ELF-1 (cell line): ENCODE data around the gene PTDSS2.

Experiments
- DNase-seq: peaks from one replicate; pipeline ENCODE4 v3.0.0-alpha.2; 2016; ENCODE audit warnings: low read depth, low spot score

PTDSS2 gene

GRCh38 chr11:490186-490929 is 40.3 kb downstream of the PTDSS2 start:
- DNase-seq, result no peak

GRCh38 chr11:490930-491260 is 40.8 kb downstream of the PTDSS2 start:
- DNase-seq, result no peak

DNA sequence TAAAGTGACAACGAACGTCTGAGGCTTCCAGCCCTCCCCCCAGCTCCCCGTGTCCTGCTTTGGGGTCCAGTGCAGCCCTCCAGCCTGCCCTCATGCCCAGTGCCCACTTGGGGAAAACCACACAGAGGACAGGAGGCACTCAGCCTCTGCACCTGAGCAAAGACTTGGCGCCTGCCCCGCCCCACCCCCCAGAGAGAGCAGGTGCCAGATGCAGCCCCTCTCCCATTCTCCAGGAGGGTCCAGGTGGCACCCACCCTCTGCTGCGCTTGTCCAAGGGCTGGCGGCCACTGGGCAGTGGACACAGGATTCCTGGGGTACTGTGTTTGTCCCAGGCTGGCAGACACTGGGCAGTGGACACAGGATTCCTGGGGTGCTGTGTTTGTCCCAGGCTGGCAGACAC is 41.3 kb downstream of the PTDSS2 start:
- no peak for DNase-seq

DNA sequence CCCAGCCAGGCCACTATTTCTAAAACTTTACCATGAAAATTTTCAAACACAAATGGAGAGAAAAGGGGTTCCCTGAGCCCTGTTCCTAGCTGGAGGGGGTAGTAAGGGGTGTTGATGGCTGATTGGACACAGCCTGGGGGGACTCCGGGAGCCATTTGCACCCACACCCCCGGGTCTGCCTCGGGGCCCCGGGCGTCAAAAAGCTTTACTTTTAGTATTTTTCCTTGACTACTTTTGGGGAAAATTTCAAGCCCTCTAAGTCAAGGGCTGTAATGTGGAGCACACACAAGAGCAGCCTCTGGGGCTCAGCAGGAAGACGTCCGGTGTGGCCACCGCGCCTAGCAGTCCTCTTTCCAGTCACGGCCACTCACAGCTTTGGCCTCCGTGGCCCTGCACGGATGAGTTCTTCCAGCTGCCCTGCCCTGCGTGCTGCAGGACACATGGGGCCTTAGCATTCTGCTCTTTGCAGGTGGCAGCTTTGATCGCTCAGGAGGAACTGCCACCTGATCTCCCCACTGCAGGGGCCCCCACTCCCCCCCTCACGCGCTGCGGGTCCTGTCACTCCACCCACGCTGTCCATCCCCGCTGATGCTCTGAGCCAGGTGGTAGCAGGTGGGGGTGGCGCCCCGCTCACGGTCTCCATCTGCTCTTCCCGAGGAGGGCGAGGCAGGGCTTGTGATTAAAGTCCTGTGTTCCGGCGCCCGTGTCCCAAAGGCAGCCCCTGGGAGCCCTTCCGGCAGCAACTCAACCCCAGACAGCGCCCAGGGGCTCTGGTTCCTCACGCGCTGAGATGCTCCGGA is 42.5 kb downstream of the PTDSS2 start:
- no peak for DNase-seq

DNA sequence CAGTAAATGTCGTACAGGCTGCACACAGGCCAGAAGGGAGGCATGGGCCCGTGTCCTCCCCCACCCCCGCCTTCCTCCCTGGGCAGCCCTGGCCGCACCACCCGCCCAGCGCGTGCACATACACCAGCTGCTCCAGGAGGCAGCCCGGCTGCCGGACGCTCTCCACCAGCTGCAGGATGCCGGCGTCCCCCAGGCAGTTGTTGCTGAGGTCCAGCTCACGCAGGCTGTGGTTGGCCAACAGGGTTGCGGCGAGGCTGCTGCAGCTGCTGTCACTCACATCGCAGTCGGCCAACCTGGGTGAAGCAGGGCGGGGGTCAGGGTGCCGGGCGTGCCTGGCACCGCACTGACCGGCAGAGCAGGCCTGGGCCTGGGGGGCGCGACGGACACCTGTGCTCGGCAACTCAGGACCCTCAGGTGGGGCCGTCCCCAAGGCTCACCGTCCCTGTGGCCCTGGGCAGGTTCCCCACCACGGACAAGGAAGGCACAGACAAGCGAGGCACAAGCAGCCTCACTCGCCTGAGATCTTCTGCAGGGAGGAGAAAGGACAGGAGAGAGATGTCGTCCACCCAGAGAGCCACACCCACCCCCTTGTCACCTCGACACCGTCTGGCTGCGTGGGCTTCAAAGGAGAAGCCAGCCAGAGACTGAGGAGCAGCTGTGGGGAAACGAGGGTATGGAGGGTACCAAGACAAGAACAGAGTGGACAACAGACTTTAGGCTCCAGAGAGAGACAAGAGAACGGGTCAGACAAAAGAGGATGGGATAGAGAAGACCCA is 44.9 kb downstream of the PTDSS2 start:
- no peak for DNase-seq

DNA sequence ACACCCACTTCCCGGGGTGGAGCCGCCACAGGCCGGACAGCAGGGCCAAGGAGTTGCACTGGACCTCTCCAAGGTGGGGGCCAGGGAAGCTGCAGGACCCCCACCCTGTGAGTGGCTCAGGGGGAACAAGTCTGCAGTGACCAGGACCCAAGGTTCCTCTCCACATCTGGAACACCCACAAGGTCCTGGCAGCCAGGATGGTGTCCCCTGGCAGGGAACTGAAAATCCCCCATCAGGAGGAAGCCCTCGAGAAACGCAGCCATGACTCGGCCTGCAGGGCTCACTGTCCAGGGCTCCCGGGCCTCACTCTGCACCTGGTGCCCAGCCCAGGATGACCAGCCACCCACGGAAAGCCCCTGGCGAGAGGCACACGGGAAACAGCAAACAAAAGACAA is 45.5 kb downstream of the PTDSS2 start:
- DNase-seq, result no peak

DNA sequence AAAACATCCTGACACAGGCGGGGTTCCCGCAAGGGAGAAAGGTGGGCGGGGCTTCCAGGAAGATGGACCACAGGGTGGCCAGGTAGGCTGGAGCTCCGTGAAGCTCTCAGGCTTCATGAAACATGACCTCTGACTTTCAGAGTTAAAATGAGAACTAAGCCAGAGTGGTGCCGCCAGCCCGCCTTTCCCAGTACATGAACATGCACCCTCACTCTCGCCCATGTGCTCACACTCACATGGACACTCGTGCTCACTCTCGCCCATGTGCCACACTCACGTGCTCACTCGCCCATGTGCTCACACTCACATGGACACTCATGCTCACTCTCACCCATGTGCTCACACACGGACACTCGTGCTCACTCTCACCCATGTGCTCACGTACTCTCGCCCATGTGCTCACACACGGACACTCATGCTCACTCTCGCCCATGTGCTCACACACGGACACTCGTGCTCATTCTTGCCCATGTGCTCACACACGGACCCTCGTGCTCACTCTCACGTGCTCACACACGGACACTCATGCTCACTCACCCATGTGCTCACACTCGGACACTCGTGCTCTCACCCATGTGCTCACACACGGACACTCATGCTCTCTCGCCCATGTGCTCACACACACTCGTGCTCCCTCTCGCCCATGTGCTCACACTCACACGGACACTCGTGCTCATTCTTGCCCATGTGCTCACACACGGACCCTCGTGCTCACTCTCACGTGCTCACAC is 46.9 kb downstream of the PTDSS2 start:
- no peak for DNase-seq

- DNase-seq, result no peak
Measured at GRCh38 chr11:497565-498296, 47.7 kb downstream of the PTDSS2 start.

DNA sequence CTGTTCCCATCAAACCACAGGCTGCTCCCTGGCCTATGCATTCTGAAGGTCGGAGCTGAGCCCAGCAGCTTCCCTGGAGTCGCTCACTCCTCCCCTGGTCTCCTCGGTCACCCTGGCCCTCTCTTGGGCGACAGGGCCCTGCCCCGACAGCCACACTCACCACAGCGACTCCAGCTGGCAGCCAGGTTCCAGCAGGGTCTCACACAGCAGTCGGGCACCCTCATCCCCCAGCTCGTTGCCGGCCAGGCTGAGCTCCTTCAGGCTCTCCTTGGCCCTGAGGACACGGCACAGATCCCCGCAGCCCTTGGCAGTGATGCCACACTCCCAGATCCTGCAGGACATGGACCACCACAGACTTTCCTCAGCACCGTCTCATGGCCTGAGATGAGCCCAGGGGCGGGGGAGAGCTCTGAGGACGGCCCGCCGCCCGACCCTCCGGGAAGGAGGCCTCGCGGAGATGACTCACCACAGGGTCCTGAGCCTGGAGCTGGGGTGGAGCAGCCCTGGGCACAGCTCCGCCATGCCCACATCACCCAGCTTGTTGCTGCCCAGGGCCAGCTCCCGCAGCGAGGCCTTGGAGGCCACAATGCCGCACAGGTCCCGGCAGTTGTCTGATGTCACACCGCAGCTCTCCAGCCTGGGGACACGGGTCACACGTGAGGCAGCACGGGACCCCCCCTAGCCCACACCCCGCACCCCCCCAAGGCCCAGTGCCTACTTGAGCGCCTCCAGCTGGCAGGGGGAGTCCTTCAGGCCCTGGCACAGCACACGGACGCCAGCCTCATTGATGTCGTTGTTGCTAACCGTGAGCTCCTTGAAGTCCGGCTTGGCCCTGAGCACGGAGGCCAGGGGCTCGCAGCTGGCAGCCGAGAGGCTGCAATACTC is 48.5 kb downstream of the PTDSS2 start:
- DNase-seq, result no peak

DNA sequence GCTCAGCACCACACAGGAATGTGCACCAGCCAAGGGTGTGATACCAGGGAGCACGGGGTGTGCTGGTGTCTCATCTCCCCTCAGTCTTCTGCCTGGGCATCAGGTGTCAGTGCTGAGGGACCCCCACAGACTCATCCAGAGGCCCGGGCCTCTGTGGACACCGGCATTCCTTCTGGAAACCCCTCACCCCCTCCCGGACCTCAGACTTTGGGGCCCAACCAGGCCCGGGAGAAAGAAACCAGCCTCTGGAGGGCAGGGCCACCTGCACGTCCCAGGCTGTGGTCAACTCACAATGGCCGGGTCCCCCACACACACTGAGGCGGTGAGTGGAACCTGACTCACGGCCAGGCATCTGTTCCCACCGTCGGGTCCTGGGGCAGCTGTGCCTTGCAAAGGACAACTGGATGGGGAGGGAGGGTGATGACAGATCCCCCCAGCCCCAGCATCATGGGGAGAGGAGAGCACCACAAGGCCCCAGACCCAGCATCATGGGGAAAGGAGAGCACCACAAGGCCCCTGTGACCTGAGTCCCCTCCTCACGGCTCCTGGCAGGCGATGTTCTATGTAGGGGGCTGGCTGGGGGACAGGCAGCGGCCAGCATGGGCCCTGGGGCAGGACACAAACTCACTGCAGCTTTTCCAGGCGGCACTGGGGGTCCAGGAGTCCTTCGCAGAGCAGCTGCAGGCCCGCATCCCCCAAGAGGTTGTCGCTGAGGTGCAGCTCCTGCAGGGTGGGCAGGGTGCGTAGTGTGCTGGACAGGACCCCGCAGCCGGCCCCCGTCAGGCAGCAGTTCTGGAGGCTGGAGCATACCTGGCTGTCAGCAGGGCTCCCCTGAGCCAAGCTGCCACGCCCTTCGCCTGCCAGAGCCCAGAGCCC is 49.4 kb downstream of the PTDSS2 start:
- DNase-seq, result no peak

- no peak for DNase-seq
Measured at GRCh38 chr11:501001-501682, 51.1 kb downstream of the PTDSS2 start.

- no peak for DNase-seq
Measured at GRCh38 chr11:501683-502287, 51.7 kb downstream of the PTDSS2 start.

- no peak for DNase-seq
Measured at GRCh38 chr11:502288-503178, 52.5 kb downstream of the PTDSS2 start.

DNA sequence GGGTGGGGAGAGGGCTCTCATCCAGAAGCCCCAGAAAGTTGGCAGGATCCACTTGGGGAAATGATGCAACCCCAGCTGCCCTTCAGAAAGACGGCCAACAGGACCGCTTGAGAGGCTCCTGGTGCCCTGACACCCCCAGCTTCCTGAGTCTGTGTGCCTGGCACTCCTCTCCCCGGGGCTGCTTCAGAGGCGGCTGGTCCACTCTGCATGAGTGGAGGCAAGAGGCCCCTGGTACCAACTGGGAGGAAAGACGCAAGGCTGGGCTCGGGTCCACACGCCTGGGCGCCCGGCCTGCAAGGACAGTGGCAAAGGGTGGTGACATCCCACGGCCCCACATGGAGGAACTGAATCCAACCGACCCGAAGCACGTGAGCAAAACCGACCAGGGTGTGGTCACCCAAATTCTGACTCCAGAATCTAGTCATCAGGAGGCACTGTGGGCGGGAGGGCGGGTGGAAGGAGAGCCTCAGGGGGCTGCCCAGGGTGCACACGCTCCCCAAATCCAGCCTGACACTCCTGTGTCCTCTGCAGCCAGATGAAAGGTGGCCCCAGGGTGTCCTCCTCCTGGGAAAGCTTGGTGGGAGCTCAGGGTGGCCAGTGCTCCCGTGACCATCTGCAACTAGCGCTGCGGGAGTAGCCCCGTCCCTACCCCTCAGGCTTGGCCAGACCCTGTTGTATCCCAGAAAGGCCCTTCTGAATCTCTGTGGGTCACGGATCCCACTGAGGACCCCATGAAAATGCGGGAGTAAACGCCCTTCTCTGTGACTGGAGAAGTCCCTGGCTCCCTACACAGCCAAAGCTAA is 53.3 kb downstream of the PTDSS2 start:
- no peak for DNase-seq

- peak; percentile 54 for DNase-seq
Measured at GRCh38 chr11:504053-504993, 54.2 kb downstream of the PTDSS2 start.
